DND-41 (cell line): ENCODE results near the gene SMURF2.

Experiments
- EZH2 ChIP-seq: IDR thresholded peaks from 3 replicates; pipeline ENCODE4 v1.6.1; 2012; ENCODE audit warnings: borderline replicate concordance, low read depth, mild to moderate bottlenecking, moderate library complexity, low read length, inconsistent platforms; ENCODE audit not compliant: severe bottlenecking
- TF ChIP-seq, protein P1 (sequence below): IDR thresholded peaks from 2 replicates; pipeline ENCODE4 v1.5.1; 2012; ENCODE audit warnings: borderline replicate concordance, low read length, moderate library complexity, mild to moderate bottlenecking; ENCODE audit not compliant: poor library complexity, severe bottlenecking; ENCODE audit errors: extremely low read depth

DNA sequence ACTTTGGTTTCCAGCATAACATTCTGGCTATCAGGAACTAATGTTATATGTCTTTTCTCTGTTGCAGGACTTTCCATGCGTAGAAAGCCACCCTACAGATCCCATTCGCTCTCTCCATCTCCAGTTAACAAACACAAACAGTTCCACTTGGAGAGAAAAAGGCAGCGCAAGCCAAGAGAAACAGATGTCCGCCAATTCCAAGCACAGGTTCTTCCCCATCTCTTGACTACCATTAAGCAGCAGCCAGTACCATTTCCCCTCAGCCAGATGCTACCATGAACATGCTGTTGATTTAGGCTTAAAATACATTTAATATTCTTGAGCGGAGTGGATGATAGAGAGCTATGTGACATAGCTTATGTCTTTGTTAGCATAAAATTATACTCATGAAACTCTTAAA, 132.9 kb downstream of the SMURF2 start:
- TF ChIP-seq, protein P1, sequence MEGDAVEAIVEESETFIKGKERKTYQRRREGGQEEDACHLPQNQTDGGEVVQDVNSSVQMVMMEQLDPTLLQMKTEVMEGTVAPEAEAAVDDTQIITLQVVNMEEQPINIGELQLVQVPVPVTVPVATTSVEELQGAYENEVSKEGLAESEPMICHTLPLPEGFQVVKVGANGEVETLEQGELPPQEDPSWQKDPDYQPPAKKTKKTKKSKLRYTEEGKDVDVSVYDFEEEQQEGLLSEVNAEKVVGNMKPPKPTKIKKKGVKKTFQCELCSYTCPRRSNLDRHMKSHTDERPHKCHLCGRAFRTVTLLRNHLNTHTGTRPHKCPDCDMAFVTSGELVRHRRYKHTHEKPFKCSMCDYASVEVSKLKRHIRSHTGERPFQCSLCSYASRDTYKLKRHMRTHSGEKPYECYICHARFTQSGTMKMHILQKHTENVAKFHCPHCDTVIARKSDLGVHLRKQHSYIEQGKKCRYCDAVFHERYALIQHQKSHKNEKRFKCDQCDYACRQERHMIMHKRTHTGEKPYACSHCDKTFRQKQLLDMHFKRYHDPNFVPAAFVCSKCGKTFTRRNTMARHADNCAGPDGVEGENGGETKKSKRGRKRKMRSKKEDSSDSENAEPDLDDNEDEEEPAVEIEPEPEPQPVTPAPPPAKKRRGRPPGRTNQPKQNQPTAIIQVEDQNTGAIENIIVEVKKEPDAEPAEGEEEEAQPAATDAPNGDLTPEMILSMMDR = no peak
- TF ChIP-seq EZH2 = no peak
